SK-N-SH (cell line): Measurements from ENCODE around the gene PREPL. TPM values are rescaled to one million over a fixed set of nuclear protein-coding genes. Genes with fewer than 3 reads are reported as not detected.

Source experiments
- CTCF ChIA-PET: fragments of 300-600, 350-600 bp; formaldehyde crosslinking; extraction: SDS; loops from one replicate; lab custom pipeline; 2021; lab: Yijun Ruan, JAX
- POLR2A ChIA-PET: fragments of 350-600 bp; sonication (Branson Sonifier 250); formaldehyde crosslinking; extraction: SDS; loops from one replicate; lab custom pipeline; 2020; ENCODE audit warnings: antibody characterized with exemption, inconsistent platforms; lab: Yijun Ruan, JAX
- DNase-seq: peaks from one replicate; pipeline ENCODE4 v3.0.0; 2012
- H2AFZ ChIP-seq: fragments of 200-600 bp; sonication (generic); 2 replicates; pipeline ENCODE4 v1.8.1; 2016; ENCODE audit warnings: antibody characterized with exemption, mild to moderate bottlenecking, low read depth
- H3F3A ChIP-seq: fragments of 200-600 bp; sonication (generic); replicated peaks from 2 replicates; pipeline ENCODE3; 2016; ENCODE audit warnings: antibody characterized with exemption, mild to moderate bottlenecking; ENCODE audit not compliant: insufficient read depth
- H3K27ac ChIP-seq, 2 experiments: fragments of 200-500 bp in 1 of 2; fragments of 200-600 bp in 1 of 2; sonication (Bioruptor generic) in 1 of 2; sonication (generic), shearing (Covaris generic) in 1 of 2; 2 replicates each; pipeline versions ENCODE4 v1.5.1 to v1.6.1; 2014 to 2016; ENCODE audit warnings: low read depth in 2 of 2, inconsistent platforms in 1 of 2, low read length in 1 of 2, mild to moderate bottlenecking in 1 of 2, mixed read lengths in 1 of 2
- H3K27me3 ChIP-seq: fragments of 200-600 bp; sonication (generic), shearing (Covaris generic); 2 replicates; pipeline ENCODE4 v1.6.1; 2016; ENCODE audit warnings: mixed run types; ENCODE audit not compliant: insufficient read depth
- H3K36me3 ChIP-seq, 2 experiments: fragments of 200-500 bp in 1 of 2; fragments of 200-600 bp in 1 of 2; sonication (Bioruptor generic) in 1 of 2; sonication (generic) in 1 of 2; replicated peaks in 1 of 2; 2 replicates each; pipeline versions ENCODE3 to v1.5.1; 2014 to 2016; ENCODE audit warnings: low read length in 1 of 2, mild to moderate bottlenecking in 1 of 2; ENCODE audit not compliant: insufficient read depth in 2 of 2, control insufficient read depth in 1 of 2
- H3K4me1 ChIP-seq, 2 experiments: fragments of 200-500 bp in 1 of 2; fragments of 200-600 bp in 1 of 2; sonication (Bioruptor generic) in 1 of 2; sonication (generic), shearing (Covaris generic) in 1 of 2; 2 replicates each; pipeline versions ENCODE4 v1.5.1 to v1.6.1; 2014 to 2016; ENCODE audit warnings: low read depth in 1 of 2, low read length in 1 of 2, mixed run types in 1 of 2; ENCODE audit not compliant: insufficient read depth in 2 of 2, control insufficient read depth in 1 of 2
- H3K4me2 ChIP-seq: fragments of 200-600 bp; sonication (generic), shearing (Covaris generic); 2 replicates; pipeline ENCODE4 v1.6.1; 2017; ENCODE audit warnings: mixed run types
- H3K4me3 ChIP-seq, 2 experiments: fragments of 200-500 bp in 1 of 2; fragments of 200-600 bp in 1 of 2; sonication (Bioruptor generic) in 1 of 2; sonication (generic), shearing (Covaris generic) in 1 of 2; 2 replicates each; pipeline versions ENCODE4 v1.5.1 to v1.8.1; 2014 to 2016; ENCODE audit warnings: low read depth in 2 of 2, inconsistent platforms in 1 of 2, low read length in 1 of 2, mild to moderate bottlenecking in 1 of 2, mixed read lengths in 1 of 2, moderate library complexity in 1 of 2
- H3K79me2 ChIP-seq: fragments of 200-600 bp; sonication (generic); 2 replicates; pipeline ENCODE4 v1.8.1; 2017; ENCODE audit warnings: mild to moderate bottlenecking; ENCODE audit not compliant: insufficient read depth
- H3K9ac ChIP-seq: fragments of 200-600 bp; sonication (generic); 2 replicates; pipeline ENCODE4 v1.6.1; 2017; ENCODE audit warnings: mixed run types
- H3K9me2 ChIP-seq: fragments of 200-600 bp; sonication (generic); 2 replicates; pipeline ENCODE4 v1.6.1; 2017; ENCODE audit warnings: mixed run types
- H3K9me3 ChIP-seq: fragments of 200-600 bp; sonication (generic); 2 replicates; pipeline ENCODE4 v1.6.1; 2017; ENCODE audit warnings: mixed run types, mild to moderate bottlenecking, moderate library complexity
- H4K20me1 ChIP-seq: fragments of 200-600 bp; sonication (generic); 2 replicates; pipeline ENCODE4 v1.6.1; 2017; ENCODE audit warnings: mild to moderate bottlenecking, mixed run types; ENCODE audit not compliant: insufficient read depth
- CTCF ChIP-seq: fragments of 200-600 bp; sonication (generic); IDR thresholded peaks from 2 replicates; pipeline ENCODE4 v1.6.1; 2017; ENCODE audit warnings: antibody characterized with exemption, mild to moderate bottlenecking, moderate library complexity
- ELF1 ChIP-seq: IDR thresholded peaks from 2 replicates; pipeline ENCODE4 v1.4.0; 2012
- EP300 ChIP-seq, 2 experiments: IDR thresholded peaks; 2 replicates each; pipeline versions ENCODE4 v1.4.0 to v1.6.1; 2012; ENCODE audit warnings: borderline replicate concordance in 1 of 2, low read depth in 1 of 2, low read length in 1 of 2
- EZH2phosphoT487 ChIP-seq: fragments of 200-600 bp; sonication (generic); IDR thresholded peaks from 2 replicates; pipeline ENCODE4 v1.6.1; 2017; ENCODE audit warnings: low read depth, mixed run types, mild to moderate bottlenecking, antibody characterized with exemption, moderate library complexity, borderline replicate concordance
- FOXM1 ChIP-seq: IDR thresholded peaks from 2 replicates; pipeline ENCODE4 v1.4.0; 2012; ENCODE audit warnings: low read depth, mild to moderate bottlenecking
- GABPA ChIP-seq: IDR thresholded peaks from 2 replicates; pipeline ENCODE4 v1.4.0; 2012; ENCODE audit warnings: low read depth, mild to moderate bottlenecking
- GATA2 ChIP-seq: sonication (generic); formaldehyde crosslinking; IDR thresholded peaks from 2 replicates; pipeline ENCODE4 v1.5.0; 2020; ENCODE audit warnings: mild to moderate bottlenecking, missing genetic modification reagents
- NRF1 ChIP-seq: IDR thresholded peaks from 2 replicates; pipeline ENCODE4 v1.6.1; 2012; ENCODE audit warnings: low read depth, mild to moderate bottlenecking, low read length
- RFX5 ChIP-seq: IDR thresholded peaks from 2 replicates; pipeline ENCODE4 v1.6.1; 2012; ENCODE audit warnings: mild to moderate bottlenecking, improper control_type of control experiment, low read length
- RXRA ChIP-seq: IDR thresholded peaks from 2 replicates; pipeline ENCODE4 v1.4.0; 2012; ENCODE audit warnings: low read depth, mild to moderate bottlenecking, borderline replicate concordance
- SIN3A ChIP-seq: IDR thresholded peaks from 2 replicates; pipeline ENCODE4 v1.6.1; 2012; ENCODE audit warnings: low read depth, mild to moderate bottlenecking, low read length, moderate library complexity, borderline replicate concordance
- SMC3 ChIP-seq: IDR thresholded peaks from 2 replicates; pipeline ENCODE4 v1.6.1; 2012; ENCODE audit warnings: low read depth, low read length, improper control_type of control experiment
- TCF12 ChIP-seq: IDR thresholded peaks from 2 replicates; pipeline ENCODE4 v1.4.0; 2012
- TEAD4 ChIP-seq: IDR thresholded peaks from 2 replicates; pipeline ENCODE4 v1.4.0; 2012; ENCODE audit warnings: mild to moderate bottlenecking, borderline replicate concordance; ENCODE audit not compliant: insufficient read depth
- WGBS: methylation state at CpG from one replicate; pipeline ENCODE4 v1.1.6; 2017; ENCODE audit warnings: low lambda C conversion rate; 5-methylcytosine and 5-hydroxymethylcytosine counted together
- polyA plus RNA-seq, 3 experiments: library from polyadenylated mRNA; depleted of rRNA; stranded (reverse); fragments of >200 nt; gene quantifications; 2 replicates each; pipeline ENCODE4 v1.2.3, GENCODE V29; 2012
- TF ChIP-seq, protein P1 (sequence below): IDR thresholded peaks from 2 replicates; pipeline ENCODE4 v1.4.0; 2012; ENCODE audit warnings: low read depth, borderline replicate concordance

PREPL gene
- polyA plus RNA-seq, 1 of the 3 experiments (the other 2 are of a cell fraction), result 22.6 TPM

GRCh38 chr2:44286884-44287638, 74.2 kb downstream of the PREPL start:
- DNase-seq, result no peak
- no peak overlapping the region for H3K4me2 ChIP-seq
- no peaks in the 10 kb centered on the region for H4K20me1 ChIP-seq
- ChIA-PET CTCF (no interaction called here), POLR2A (no interaction called here)
- no peaks in the 10 kb centered on the region for H3K36me3 ChIP-seq
- peaks cover 13% of the 10 kb centered on the region for H3F3A ChIP-seq
- WGBS, result 60% methylated on average over 6 of the region's 6 CpGs
- H3K9me2 ChIP-seq, result no peaks in the 10 kb centered on the region
- H2AFZ ChIP-seq, result no peak overlapping the region
- TF ChIP-seq GATA2 (CRISPR knock-in tag), result no peak
- TF ChIP-seq GABPA, result no peak
- TF ChIP-seq ELF1, result no peak
- no peak for TF ChIP-seq TEAD4
- TF ChIP-seq EP300 (IDR thresholded peaks at IDR 0.05; ENCODE audit: borderline replicate concordance in 1 of 2, low read depth in 1 of 2, low read length in 1 of 2), result no peak
- no peak for TF ChIP-seq RXRA
- no peak for TF ChIP-seq NRF1
- no peaks in the 10 kb centered on the region for H3K9me3 ChIP-seq
- no peaks in the 10 kb centered on the region for H3K79me2 ChIP-seq
- H3K27me3 ChIP-seq, result 0 out of 2 replicates have a peak, but pooled peaks cover 4% of the 10 kb centered on the region
- H3K9ac ChIP-seq, result no peak overlapping the region
- peaks cover 5 to 12% of the 10 kb centered on the region in 2 experiments; a peak in 2 of 4 replicates for H3K4me1 ChIP-seq
- no peak overlapping the region for H3K4me3 ChIP-seq
- H3K27ac ChIP-seq, result no peak overlapping the region

- no peaks in the 10 kb centered on the region for H3K9me2 ChIP-seq
- H3K4me2 ChIP-seq, result no peak overlapping the region
- POLR2A ChIA-PET, result no interaction called here
- peaks cover 5% of the 10 kb centered on the region for H3F3A ChIP-seq
- H4K20me1 ChIP-seq, result no peaks in the 10 kb centered on the region
- no peak for DNase-seq
- no peaks in the 10 kb centered on the region for H3K9me3 ChIP-seq
- no peak for TF ChIP-seq FOXM1
- TF ChIP-seq, protein P1, sequence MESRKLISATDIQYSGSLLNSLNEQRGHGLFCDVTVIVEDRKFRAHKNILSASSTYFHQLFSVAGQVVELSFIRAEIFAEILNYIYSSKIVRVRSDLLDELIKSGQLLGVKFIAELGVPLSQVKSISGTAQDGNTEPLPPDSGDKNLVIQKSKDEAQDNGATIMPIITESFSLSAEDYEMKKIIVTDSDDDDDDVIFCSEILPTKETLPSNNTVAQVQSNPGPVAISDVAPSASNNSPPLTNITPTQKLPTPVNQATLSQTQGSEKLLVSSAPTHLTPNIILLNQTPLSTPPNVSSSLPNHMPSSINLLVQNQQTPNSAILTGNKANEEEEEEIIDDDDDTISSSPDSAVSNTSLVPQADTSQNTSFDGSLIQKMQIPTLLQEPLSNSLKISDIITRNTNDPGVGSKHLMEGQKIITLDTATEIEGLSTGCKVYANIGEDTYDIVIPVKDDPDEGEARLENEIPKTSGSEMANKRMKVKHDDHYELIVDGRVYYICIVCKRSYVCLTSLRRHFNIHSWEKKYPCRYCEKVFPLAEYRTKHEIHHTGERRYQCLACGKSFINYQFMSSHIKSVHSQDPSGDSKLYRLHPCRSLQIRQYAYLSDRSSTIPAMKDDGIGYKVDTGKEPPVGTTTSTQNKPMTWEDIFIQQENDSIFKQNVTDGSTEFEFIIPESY, result no peak
- no peak for TF ChIP-seq SMC3
- TF ChIP-seq RXRA, result no peak
- TF ChIP-seq EZH2phosphoT487, result no peak
- no peak for TF ChIP-seq ELF1
- no peak for TF ChIP-seq TCF12
- no peak for TF ChIP-seq CTCF
- TF ChIP-seq SIN3A, result no peak
- TF ChIP-seq RFX5, result no peak
- WGBS, result 87% methylated on average over 26 of the region's 26 CpGs
- H3K36me3 ChIP-seq, result no peaks in the 10 kb centered on the region
- H3K27ac ChIP-seq, result no peak overlapping the region
- H2AFZ ChIP-seq, result no peak overlapping the region
- no peak overlapping the region for H3K9ac ChIP-seq
- H3K79me2 ChIP-seq, result no peaks in the 10 kb centered on the region
- 0 out of 2 replicates have a peak, but pooled peaks cover 4% of the 10 kb centered on the region for H3K27me3 ChIP-seq
- no peak overlapping the region for H3K4me3 ChIP-seq
- CTCF ChIA-PET, result interaction anchor here (0.6 to 2.9 kb wide), 3 partner anchors 42 to 242 kb away, joined by 3 to 8 read pairs (median 4); no protein-coding TSS in a partner anchor
- peaks cover 0 to 6% of the 10 kb centered on the region in 2 experiments; a peak in 2 of 4 replicates for H3K4me1 ChIP-seq
Measured at GRCh38 chr2:44286119-44286883, 75.0 kb downstream of the PREPL start.
